GM10248 (cell line): ENCODE measurements around the gene CAPN15.
A peak's percentile ranks its signal among the peaks of the same experiment; 100 is the strongest.
"Not testable (repeated sequence)": the region's sequence is repeated elsewhere in the genome, so short reads cannot be mapped to it uniquely, and the experiment has no call there.

Source experiments
- CTCF ChIA-PET: fragments of 300-600 bp; sonication (Branson Sonifier 250); formaldehyde crosslinking; extraction: SDS; loops from one replicate; lab custom pipeline; 2021; ENCODE audit warnings: antibody characterized with exemption; lab: Yijun Ruan, JAX
- POLR2A ChIA-PET: fragments of 350-650 bp; sonication (Branson Sonifier 250); formaldehyde crosslinking; extraction: SDS; loops from one replicate; lab custom pipeline; 2020; ENCODE audit warnings: antibody characterized with exemption; lab: Yijun Ruan, JAX
- DNase-seq: peaks from one replicate; pipeline ENCODE4 v3.0.0; 2012; ENCODE audit errors: extremely low spot score
- CTCF ChIP-seq: IDR thresholded peaks from 2 replicates; pipeline ENCODE4 v1.5.1; 2012; ENCODE audit warnings: mild to moderate bottlenecking, low read depth; ENCODE audit errors: extremely low read depth, missing control alignments, control extremely low read depth

The CAPN15 gene

GRCh38 chr16:491220-491919, 36.1 kb upstream of the CAPN15 start:
- ChIA-PET CTCF (no interaction called here), POLR2A (no interaction called here)
- no peak for TF ChIP-seq CTCF
- DNase-seq, result no peak

GRCh38 chr16:492211-492875, 35.2 kb upstream of the CAPN15 start:
- POLR2A ChIA-PET, result no interaction called here
- DNase-seq, result no peak
- CTCF ChIA-PET, result interaction anchor here (1.3 kb wide), 1 partner anchor 9 kb away, joined by 5 read pairs; no protein-coding TSS in a partner anchor
- TF ChIP-seq CTCF, result no peak

GRCh38 chr16:494676-495075, 32.8 kb upstream of the CAPN15 start:
- DNase-seq, POLR2A ChIA-PET, CTCF ChIA-PET: not testable (repeated sequence)

GRCh38 chr16:495127-495748, 32.3 kb upstream of the CAPN15 start:
- TF ChIP-seq CTCF, result peak; percentile 20
- POLR2A ChIA-PET, result no interaction called here
- CTCF ChIA-PET, result interaction anchor here (1.0 kb wide), 1 partner anchor 8 kb away, joined by 3 read pairs; no protein-coding TSS in a partner anchor
- peak; percentile 64 for DNase-seq

GRCh38 chr16:496097-496886, 31.2 kb upstream of the CAPN15 start:
- POLR2A ChIA-PET, result no interaction called here
- CTCF ChIA-PET, result interaction anchor here (0.8 to 1.0 kb wide), 2 partner anchors 9 kb away, joined by 3 read pairs; no protein-coding TSS in a partner anchor
- DNase-seq, result no peak
- TF ChIP-seq CTCF, result no peak

GRCh38 chr16:497258-497657, 30.3 kb upstream of the CAPN15 start:
- ChIA-PET CTCF (interaction anchor here (0.8 kb wide), 1 partner anchor 8 kb away, joined by 3 read pairs; no protein-coding TSS in a partner anchor), POLR2A (no interaction called here)
- no peak for TF ChIP-seq CTCF
- DNase-seq, result no peak
